Muscle of back (tissue), 11 donors: ENCODE measurements around the gene GPR25. TPM values are rescaled to one million over a fixed set of nuclear protein-coding genes. Genes with fewer than 3 reads are reported as not detected.
"Not testable (repeated sequence)": the region's sequence is repeated elsewhere in the genome, so short reads cannot be mapped to it uniquely, and the experiment has no call there.

Experiments
- DNase-seq, 3 donors: peaks; one replicate each; pipeline versions ENCODE4 v3.0.0 to v3.0.0-alpha.2; 2013
- polyA plus RNA-seq, 10 donors: library from polyadenylated mRNA; unstranded; fragments of 120-200 nt; gene quantifications; one replicate each; pipeline ENCODE4 v1.2.1, GENCODE V29; 2013; ENCODE audit not compliant: insufficient read length in 10 of 10

GPR25 gene
- polyA plus RNA-seq, 10 donors = 0.12 to 0.29 TPM; not detected in 8

GRCh38 chr1:200911936-200912335 is 39.2 kb downstream of the GPR25 start:
- not testable (repeated sequence) for DNase-seq

DNA sequence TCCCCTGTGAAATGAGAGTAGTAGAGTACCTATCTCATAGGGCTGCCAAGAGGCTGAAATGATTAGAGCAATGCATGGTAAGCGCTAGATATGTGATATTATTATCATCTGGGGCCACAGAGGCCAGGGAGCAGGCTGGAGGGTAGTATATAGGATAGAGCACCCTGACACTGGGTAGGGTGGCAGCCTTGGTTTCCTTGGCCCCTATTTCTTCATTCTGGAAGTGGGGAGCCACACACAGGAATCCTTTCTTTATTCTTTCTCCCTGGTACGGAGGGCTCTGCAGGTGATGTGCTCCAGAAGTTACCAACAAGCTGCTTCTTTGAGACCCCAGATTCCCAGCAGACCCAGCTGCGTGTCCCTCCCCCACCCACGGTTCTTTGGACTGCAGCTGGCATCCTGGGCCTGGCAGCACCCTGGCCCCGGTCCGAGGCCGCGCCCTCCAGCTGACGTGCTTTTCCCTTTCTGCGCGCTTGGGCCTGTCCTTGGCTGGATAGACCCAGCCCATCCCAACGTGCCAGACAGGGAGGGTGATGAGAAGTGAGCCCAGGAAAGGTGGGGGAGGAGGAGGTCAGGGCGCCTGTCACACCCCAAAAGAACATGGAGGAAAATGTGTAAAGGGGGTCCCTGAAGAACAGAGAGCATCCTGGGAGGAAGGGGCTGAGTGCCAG is 40.1 kb downstream of the GPR25 start:
- no peak for DNase-seq

- DNase-seq = no peak
Measured at GRCh38 chr1:200916152-200916551, 43.4 kb downstream of the GPR25 start.

GRCh38 chr1:200916681-200917080 is 43.9 kb downstream of the GPR25 start:
- DNase-seq = no peak

GRCh38 chr1:200917291-200917817 is 44.6 kb downstream of the GPR25 start:
- DNase-seq = peak; percentile 31 to 40 (median 39)

- no peak for DNase-seq
Measured at GRCh38 chr1:200918006-200918405, 45.2 kb downstream of the GPR25 start.

DNA sequence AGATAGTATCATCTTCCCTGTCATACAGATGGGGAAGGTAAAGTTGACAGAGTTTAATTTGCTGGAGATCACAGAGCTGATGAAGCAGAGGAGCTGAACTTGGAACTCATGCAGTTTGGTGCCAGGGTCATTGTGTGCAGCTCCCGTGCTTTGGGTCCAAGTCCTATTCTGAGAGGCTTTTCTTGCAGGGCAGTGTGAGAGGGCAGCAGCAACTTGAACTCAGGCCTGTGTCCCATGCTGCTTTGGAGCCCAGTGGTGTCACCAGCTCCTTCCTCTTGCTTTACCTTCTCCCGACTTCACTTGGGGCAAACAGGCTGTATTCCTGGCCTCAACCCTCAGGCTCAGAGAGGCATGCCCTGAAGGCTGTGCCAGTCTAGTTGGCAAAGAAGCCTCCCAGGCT is 46.6 kb downstream of the GPR25 start:
- DNase-seq = no peak

- DNase-seq = no peak
Measured at GRCh38 chr1:200921571-200922110, 48.9 kb downstream of the GPR25 start.

- no peak for DNase-seq
Measured at GRCh38 chr1:200922406-200922805, 49.6 kb downstream of the GPR25 start.

DNA sequence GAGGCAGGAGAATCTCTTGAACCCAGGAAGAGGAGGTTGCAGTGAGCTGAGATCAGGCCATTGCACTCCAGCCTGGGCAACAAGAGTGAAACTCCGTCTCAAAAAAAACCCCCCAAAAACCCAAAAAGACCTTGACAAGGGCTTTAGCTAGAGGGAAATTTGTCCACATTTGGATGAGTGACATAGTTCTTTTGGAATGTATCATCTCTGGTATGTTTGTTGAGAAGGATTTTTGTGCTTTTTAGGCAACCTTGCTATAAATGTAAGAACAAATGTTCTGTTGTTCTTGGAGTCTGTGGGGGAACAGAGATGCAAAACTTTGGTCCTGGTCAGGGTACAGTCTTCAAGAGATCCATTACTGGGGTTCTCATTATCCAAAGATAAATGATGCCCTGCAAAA is 50.8 kb downstream of the GPR25 start:
- no peak for DNase-seq

Other genes with a start within 250 kb of the GPR25 start
- 10 to 100 TPM; 14.4 to 25.7 (median 19.6) TPM for gene DDX59, start 203.1 kb upstream of the GPR25 start, polyA plus RNA-seq
- 10 to 100 TPM; 18.3 to 25.6 (median 21.7) TPM for gene CAMSAP2, start 134.1 kb upstream of the GPR25 start, polyA plus RNA-seq
- gene INAVA, start 21.9 kb downstream of the GPR25 start, polyA plus RNA-seq = 1 to 10 TPM; 1.5 to 7.7 (median 2.2) TPM
- gene KIF21B, start 150.7 kb downstream of the GPR25 start, polyA plus RNA-seq = 1 to 10 TPM in 5 of 10 donors, under 1 TPM in 5; 0.57 to 2.4 (median 1.0) TPM
- 10 to 100 TPM; 21.3 to 56.2 (median 40.1) TPM for gene CACNA1S, start 239.4 kb downstream of the GPR25 start, polyA plus RNA-seq